ENCODE results near the gene C2orf81. TPM values are rescaled to one million over a fixed set of nuclear protein-coding genes. Genes with fewer than 3 reads are reported as not detected.
A peak's percentile ranks its signal among the peaks of the same experiment; 100 is the strongest.

C2orf81 gene
- total RNA-seq, 2 experiments from 2014 or later: 2.9 to 3.4 TPM

- ChIA-PET CTCF (no interaction called here), POLR2A (interaction anchor here (1.3 kb wide), 1 partner anchor 29 kb away, joined by 4 read pairs; the partner anchor contains the start of gene INO80B)
- Mint-ChIP-seq H3K27me3 (no peaks in the 10 kb centered on the region), H3K4me3 (no peak overlapping the region), H3K36me3 (ENCODE audit: low read depth) (peaks cover 16% of the 10 kb centered on the region), H3K9me3 (no peaks in the 10 kb centered on the region), H3K4me1 (ENCODE audit: low read depth) (peaks cover 21% of the 10 kb centered on the region), H3K27ac (no peak overlapping the region)
- no peak for DNase-seq
- no peaks in the 10 kb centered on the region for H3K27me3 ChIP-seq (ENCODE audit: control insufficient read depth in 1 of 2, insufficient read depth in 2 of 2, low read length in 2 of 2)
- intact Hi-C loops (cut with DNase I, micrococcal nuclease): no loop called here
- peaks cover 17% of the 10 kb centered on the region for H3K4me1 ChIP-seq (ENCODE audit: insufficient read depth, low read length)
- no peak overlapping the region for H3K4me3 ChIP-seq (ENCODE audit: low read length)
- H3K27ac ChIP-seq (ENCODE audit: low read depth in 1 of 2, low read length in 2 of 2): no peak overlapping the region
- peaks cover 11% of the 10 kb centered on the region for H3K36me3 ChIP-seq (ENCODE audit: insufficient read depth, low read length)
- TF ChIP-seq CTCF (IDR thresholded peaks at IDR 0.05): no peak
- no peaks in the 10 kb centered on the region for H3K9me3 ChIP-seq (ENCODE audit: control insufficient read depth in 1 of 2, insufficient read depth in 1 of 2, low read length in 2 of 2)
- ATAC-seq (ENCODE audit: poor library complexity): no peak
Observed at GRCh38 chr2:74425523-74425922, 4.1 kb upstream of the C2orf81 start.

GRCh38 chr2:74424995-74425406, 3.6 kb upstream of the C2orf81 start:
- intact Hi-C loops (cut with DNase I, micrococcal nuclease): loop anchor here in 1 of 2 experiments (5.0 kb wide), 1 partner anchor 47 kb away; the partner anchor contains the start of gene MRPL53

GRCh38 chr2:74424139-74424992, 2.9 kb upstream of the C2orf81 start:
- H3K4me3 Mint-ChIP-seq: no peak overlapping the region
- no peak for TF ChIP-seq CTCF (IDR thresholded peaks at IDR 0.05)
- H3K4me3 ChIP-seq (ENCODE audit: low read length): no peak overlapping the region
- H3K27ac ChIP-seq (ENCODE audit: low read depth in 1 of 2, low read length in 2 of 2): no peak overlapping the region
- H3K4me1 ChIP-seq (ENCODE audit: insufficient read depth, low read length): peaks cover 20% of the 10 kb centered on the region
- H3K27me3 Mint-ChIP-seq: no peaks in the 10 kb centered on the region
- no peaks in the 10 kb centered on the region for H3K9me3 Mint-ChIP-seq
- POLR2A ChIA-PET: no interaction called here
- no peaks in the 10 kb centered on the region for H3K9me3 ChIP-seq (ENCODE audit: control insufficient read depth in 1 of 2, insufficient read depth in 1 of 2, low read length in 2 of 2)
- intact Hi-C loops (cut with DNase I, micrococcal nuclease): loop anchor here in 1 of 2 experiments (5.0 kb wide), 1 partner anchor 48 kb away; the partner anchor contains the start of gene MRPL53
- no peak for DNase-seq
- no peaks in the 10 kb centered on the region for H3K27me3 ChIP-seq (ENCODE audit: control insufficient read depth in 1 of 2, insufficient read depth in 2 of 2, low read length in 2 of 2)
- peaks cover 30% of the 10 kb centered on the region for H3K4me1 Mint-ChIP-seq (ENCODE audit: low read depth)
- peaks cover 11% of the 10 kb centered on the region for H3K36me3 ChIP-seq (ENCODE audit: insufficient read depth, low read length)
- no peak for ATAC-seq (ENCODE audit: poor library complexity)
- H3K36me3 Mint-ChIP-seq (ENCODE audit: low read depth): peaks cover 16% of the 10 kb centered on the region
- peak overlapping the region; percentile 47 for H3K27ac Mint-ChIP-seq
- CTCF ChIA-PET: no interaction called here

More at GRCh38 chr2:74424995-74425406, 3.6 kb upstream of the C2orf81 start:
- no peak overlapping the region for H3K27ac Mint-ChIP-seq
- DNase-seq (no peak), ATAC-seq (ENCODE audit: poor library complexity) (no peak)
- POLR2A ChIA-PET: interaction anchor here (1.3 kb wide), 1 partner anchor 30 kb away, joined by 4 read pairs; the partner anchor contains the start of gene INO80B
- no peaks in the 10 kb centered on the region for H3K27me3 Mint-ChIP-seq
- no peak for TF ChIP-seq CTCF (IDR thresholded peaks at IDR 0.05)
- Histone ChIP-seq H3K9me3 (ENCODE audit: control insufficient read depth in 1 of 2, insufficient read depth in 1 of 2, low read length in 2 of 2) (no peaks in the 10 kb centered on the region), H3K27me3 (ENCODE audit: control insufficient read depth in 1 of 2, insufficient read depth in 2 of 2, low read length in 2 of 2) (no peaks in the 10 kb centered on the region), H3K36me3 (ENCODE audit: insufficient read depth, low read length) (peaks cover 11% of the 10 kb centered on the region), H3K4me1 (ENCODE audit: insufficient read depth, low read length) (peaks cover 20% of the 10 kb centered on the region), H3K27ac (ENCODE audit: low read depth in 1 of 2, low read length in 2 of 2) (no peak overlapping the region), H3K4me3 (ENCODE audit: low read length) (no peak overlapping the region)
- CTCF ChIA-PET: no interaction called here
- H3K4me3 Mint-ChIP-seq: no peak overlapping the region
- H3K9me3 Mint-ChIP-seq: no peaks in the 10 kb centered on the region
- peaks cover 26% of the 10 kb centered on the region for H3K4me1 Mint-ChIP-seq (ENCODE audit: low read depth)
- H3K36me3 Mint-ChIP-seq (ENCODE audit: low read depth): peaks cover 16% of the 10 kb centered on the region
